Bronchial epithelial cell (primary cell): ENCODE results near the gene CAMK1. TPM values are rescaled to one million over a fixed set of nuclear protein-coding genes. Genes with fewer than 3 reads are reported as not detected.

Experiments
- DNase-seq: peaks from one replicate; pipeline ENCODE4 v3.0.0-alpha.2; 2010; ENCODE audit warnings: low read depth
- FAIRE-seq: peaks from 2 replicates; lab custom pipeline; 2011; peaks lifted over from hg19 to GRCh38; lab: Jason Lieb, UNC
- H3K27me3 ChIP-seq: 2 replicates; pipeline ENCODE4 v1.5.1; 2011; ENCODE audit warnings: low read length; ENCODE audit not compliant: control insufficient read depth, insufficient read depth
- H3K36me3 ChIP-seq: 2 replicates; pipeline ENCODE4 v1.5.1; 2011; ENCODE audit warnings: low read length; ENCODE audit not compliant: control insufficient read depth, insufficient read depth
- H3K4me3 ChIP-seq: 2 replicates; pipeline ENCODE4 v1.5.1; 2011; ENCODE audit warnings: mild to moderate bottlenecking, low read depth, low read length, control low read depth
- CTCF ChIP-seq: IDR thresholded peaks from 2 replicates; pipeline ENCODE4 v1.5.1; 2011; ENCODE audit warnings: mild to moderate bottlenecking, moderate library complexity, low read length, control low read depth, inconsistent platforms; ENCODE audit not compliant: insufficient read depth, severe bottlenecking
- total RNA-seq: library from RNA; depleted of rRNA; stranded (reverse); fragments of >200 nt; gene quantifications from 2 replicates; pipeline ENCODE4 v1.2.1, GENCODE V29; 2014

The CAMK1 gene
- total RNA-seq, 1 donor from 2014 or later, result 18.2 TPM

- H3K4me3 ChIP-seq, result no peak overlapping the region
- H3K36me3 ChIP-seq, result peaks cover 10% of the 10 kb centered on the region
- FAIRE-seq (no peak), DNase-seq (no peak)
- no peaks in the 10 kb centered on the region for H3K27me3 ChIP-seq
- TF ChIP-seq CTCF, result no peak
Measured at GRCh38 chr3:9757427-9757826, 12.3 kb downstream of the CAMK1 start.

- FAIRE-seq, result no peak
- no peak for DNase-seq
- H3K36me3 ChIP-seq, result peaks cover 10% of the 10 kb centered on the region
- TF ChIP-seq CTCF, result no peak
- no peak overlapping the region for H3K4me3 ChIP-seq
- H3K27me3 ChIP-seq, result no peaks in the 10 kb centered on the region
Measured at GRCh38 chr3:9754678-9755077, 15.1 kb downstream of the CAMK1 start.

- Histone ChIP-seq H3K36me3 (peaks cover 9% of the 10 kb centered on the region), H3K27me3 (no peaks in the 10 kb centered on the region), H3K4me3 (peak overlapping the region; percentile 56)
- FAIRE-seq (no peak), DNase-seq (no peak)
- no peak for TF ChIP-seq CTCF
Measured at GRCh38 chr3:9750556-9751411, 19.0 kb downstream of the CAMK1 start.

- DNase-seq (peak; percentile 95), FAIRE-seq (no peak)
- peak within 1 kb of the TSS; percentile 56 for H3K4me3 ChIP-seq
- peaks cover 9% of the 10 kb centered on the region for H3K36me3 ChIP-seq
- H3K27me3 ChIP-seq, result no peaks in the 10 kb centered on the region
- TF ChIP-seq CTCF, result no peak
Measured at GRCh38 chr3:9749645-9750555, 19.8 kb downstream of the CAMK1 start, which contains the start of gene OGG1. Gene OGG1, plus strand, starts transcription at chr3:9749952. Its CDS starts 335 bp downstream, at chr3:9750287.

GRCh38 chr3:9749296-9749644 lies 20.5 kb downstream of the CAMK1 start:
- Histone ChIP-seq H3K36me3 (peaks cover 9% of the 10 kb centered on the region), H3K4me3 (peak overlapping the region; percentile 56), H3K27me3 (no peaks in the 10 kb centered on the region)
- FAIRE-seq (no peak), DNase-seq (no peak)
- no peak for TF ChIP-seq CTCF
